NB4 (cell line): ENCODE data around the gene NEUROG1.

Experiments
- DNase-seq: peaks from one replicate; pipeline ENCODE4 v3.0.0; 2010; ENCODE audit warnings: low read depth
- H3K4me3 ChIP-seq: one replicate; pipeline ENCODE4 v1.5.1; 2011; ENCODE audit warnings: mild to moderate bottlenecking, low read depth, low read length, moderate library complexity
- MYC ChIP-seq: IDR thresholded peaks from 2 replicates; pipeline ENCODE4 v1.6.1; 2011; ENCODE audit warnings: low read depth, low read length
- POLR2A ChIP-seq: IDR thresholded peaks from 2 replicates; pipeline ENCODE4 v1.6.1; 2011; ENCODE audit warnings: mild to moderate bottlenecking; ENCODE audit not compliant: insufficient read length; ENCODE audit errors: extremely low read depth
- TF ChIP-seq, protein P1 (sequence below): IDR thresholded peaks from 2 replicates; pipeline ENCODE4 v1.6.1; 2011; ENCODE audit warnings: low read depth, low read length
- TF ChIP-seq, protein P2 (sequence below): IDR thresholded peaks from one replicate; pipeline ENCODE4 v1.5.1; 2012; ENCODE audit warnings: low read depth, low read length

The NEUROG1 gene

DNA sequence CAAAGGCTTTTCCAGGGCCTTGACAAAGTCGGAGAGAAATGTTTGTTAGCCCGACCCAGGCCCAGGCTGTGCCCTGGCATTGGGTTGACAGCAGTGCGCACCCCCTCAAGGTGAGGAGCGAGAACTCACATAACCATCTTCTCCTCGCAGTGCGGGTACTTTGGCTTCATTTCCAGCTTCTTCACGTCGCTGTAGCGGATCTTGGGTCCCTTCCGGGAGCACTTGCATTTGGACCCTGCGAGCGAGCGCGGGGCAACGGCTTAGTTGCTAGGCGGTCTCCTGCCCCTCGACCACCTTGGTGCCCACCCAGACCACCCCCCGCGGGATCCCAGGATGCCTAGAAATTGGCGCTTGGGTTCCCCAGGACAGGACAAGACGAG is 42.5 kb upstream of the NEUROG1 start:
- DNase-seq: no peak
- H3K4me3 ChIP-seq: no peak overlapping the region
- TF ChIP-seq MYC (no peak), POLR2A (no peak)

DNA sequence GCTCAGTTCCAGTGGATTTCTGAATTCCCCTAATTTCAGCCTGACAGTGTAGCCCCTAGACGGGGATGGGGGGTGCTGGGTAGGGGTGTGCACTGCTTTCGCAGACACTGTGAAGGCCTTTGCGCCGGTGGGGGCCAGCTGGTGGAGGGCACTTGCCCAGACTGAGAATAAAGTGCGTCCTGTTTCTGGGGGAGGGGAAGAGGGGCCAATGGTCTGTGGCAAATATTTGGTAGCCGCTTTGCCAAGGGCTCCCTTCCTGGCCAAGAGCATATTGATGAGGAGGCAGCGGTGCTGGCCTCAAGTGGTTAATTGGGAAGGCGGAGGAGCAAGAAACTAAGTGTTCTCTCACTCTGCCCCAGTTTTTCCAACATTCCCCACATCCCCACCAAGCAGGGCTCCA is 41.7 kb upstream of the NEUROG1 start:
- DNase-seq: no peak
- H3K4me3 ChIP-seq: no peak overlapping the region
- TF ChIP-seq, protein P1, sequence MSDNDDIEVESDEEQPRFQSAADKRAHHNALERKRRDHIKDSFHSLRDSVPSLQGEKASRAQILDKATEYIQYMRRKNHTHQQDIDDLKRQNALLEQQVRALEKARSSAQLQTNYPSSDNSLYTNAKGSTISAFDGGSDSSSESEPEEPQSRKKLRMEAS: no peak
- TF ChIP-seq POLR2A (no peak), MYC (no peak)
- TF ChIP-seq, protein P2, sequence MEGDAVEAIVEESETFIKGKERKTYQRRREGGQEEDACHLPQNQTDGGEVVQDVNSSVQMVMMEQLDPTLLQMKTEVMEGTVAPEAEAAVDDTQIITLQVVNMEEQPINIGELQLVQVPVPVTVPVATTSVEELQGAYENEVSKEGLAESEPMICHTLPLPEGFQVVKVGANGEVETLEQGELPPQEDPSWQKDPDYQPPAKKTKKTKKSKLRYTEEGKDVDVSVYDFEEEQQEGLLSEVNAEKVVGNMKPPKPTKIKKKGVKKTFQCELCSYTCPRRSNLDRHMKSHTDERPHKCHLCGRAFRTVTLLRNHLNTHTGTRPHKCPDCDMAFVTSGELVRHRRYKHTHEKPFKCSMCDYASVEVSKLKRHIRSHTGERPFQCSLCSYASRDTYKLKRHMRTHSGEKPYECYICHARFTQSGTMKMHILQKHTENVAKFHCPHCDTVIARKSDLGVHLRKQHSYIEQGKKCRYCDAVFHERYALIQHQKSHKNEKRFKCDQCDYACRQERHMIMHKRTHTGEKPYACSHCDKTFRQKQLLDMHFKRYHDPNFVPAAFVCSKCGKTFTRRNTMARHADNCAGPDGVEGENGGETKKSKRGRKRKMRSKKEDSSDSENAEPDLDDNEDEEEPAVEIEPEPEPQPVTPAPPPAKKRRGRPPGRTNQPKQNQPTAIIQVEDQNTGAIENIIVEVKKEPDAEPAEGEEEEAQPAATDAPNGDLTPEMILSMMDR: no peak

DNA sequence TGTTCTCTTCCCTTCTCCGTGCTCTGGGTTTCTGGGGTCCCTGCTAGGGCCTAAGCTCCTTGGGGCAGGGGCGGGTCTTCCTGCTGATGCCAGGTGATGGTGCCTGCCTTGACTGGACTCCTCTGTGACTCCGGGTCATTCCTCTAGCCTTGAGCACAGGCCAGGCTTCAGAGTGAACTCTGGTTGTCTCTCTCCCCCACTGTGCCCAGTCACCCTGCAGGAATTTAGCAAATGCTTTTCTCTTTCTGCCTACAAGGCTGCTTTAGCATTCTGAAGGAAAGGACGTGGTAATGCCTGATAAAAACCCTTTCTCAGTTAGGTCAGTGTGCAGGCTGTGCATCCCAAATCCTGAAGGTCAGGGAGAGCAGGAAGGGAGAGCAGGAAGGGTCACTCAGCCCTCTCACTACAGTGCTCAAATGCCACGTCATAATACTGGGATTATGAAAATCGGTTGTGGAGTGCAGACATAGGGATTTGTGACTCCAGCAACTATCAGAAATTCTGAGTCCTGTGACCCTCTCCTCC is 40.4 kb upstream of the NEUROG1 start:
- TF ChIP-seq POLR2A (no peak), MYC (no peak)
- TF ChIP-seq, protein P2: no peak
- TF ChIP-seq, protein P1: no peak
- DNase-seq: no peak
- H3K4me3 ChIP-seq: no peak overlapping the region

DNA sequence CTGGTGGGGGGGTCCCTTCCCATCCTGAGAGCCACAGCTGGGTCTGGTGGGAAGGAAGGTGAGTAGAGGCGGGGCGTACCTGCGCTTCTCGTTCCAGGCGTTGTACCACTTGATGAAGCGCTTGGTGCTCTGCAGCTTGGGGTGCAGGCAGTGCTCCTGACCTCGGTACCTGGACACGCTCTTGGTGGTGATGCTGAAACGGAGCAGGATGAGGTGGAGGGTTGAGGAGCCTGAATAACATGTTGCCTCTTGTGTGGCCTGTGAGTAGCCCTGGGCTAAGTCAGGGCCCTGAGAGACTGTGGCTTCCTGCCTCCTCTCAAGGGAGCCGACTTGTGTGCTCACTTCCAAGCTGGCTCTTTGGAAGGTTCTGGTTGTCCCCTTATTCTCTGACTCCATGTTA is 38.7 kb upstream of the NEUROG1 start:
- TF ChIP-seq, protein P2: no peak
- TF ChIP-seq POLR2A (no peak), MYC (no peak)
- TF ChIP-seq, protein P1: no peak
- H3K4me3 ChIP-seq: no peak overlapping the region
- no peak for DNase-seq

DNA sequence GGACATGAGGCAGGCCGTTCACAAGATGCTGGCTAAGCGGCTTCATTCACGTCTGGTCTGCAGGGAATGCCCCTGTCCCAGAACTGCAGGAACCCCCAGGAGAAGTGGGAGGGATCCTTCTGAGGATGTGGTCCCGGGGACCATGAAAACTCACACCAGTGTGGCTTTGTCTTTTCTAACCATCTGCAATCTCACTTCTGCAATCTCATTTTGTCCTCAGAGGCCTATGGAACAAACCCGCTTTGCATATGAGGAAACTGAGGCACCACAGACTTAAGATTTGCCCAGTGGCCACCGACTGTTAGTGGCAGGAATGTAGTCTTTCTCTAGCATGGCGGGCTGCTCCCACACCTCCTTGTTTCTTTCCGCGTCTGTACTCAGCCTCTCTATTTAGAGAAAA is 36.1 kb upstream of the NEUROG1 start:
- DNase-seq: no peak

DNA sequence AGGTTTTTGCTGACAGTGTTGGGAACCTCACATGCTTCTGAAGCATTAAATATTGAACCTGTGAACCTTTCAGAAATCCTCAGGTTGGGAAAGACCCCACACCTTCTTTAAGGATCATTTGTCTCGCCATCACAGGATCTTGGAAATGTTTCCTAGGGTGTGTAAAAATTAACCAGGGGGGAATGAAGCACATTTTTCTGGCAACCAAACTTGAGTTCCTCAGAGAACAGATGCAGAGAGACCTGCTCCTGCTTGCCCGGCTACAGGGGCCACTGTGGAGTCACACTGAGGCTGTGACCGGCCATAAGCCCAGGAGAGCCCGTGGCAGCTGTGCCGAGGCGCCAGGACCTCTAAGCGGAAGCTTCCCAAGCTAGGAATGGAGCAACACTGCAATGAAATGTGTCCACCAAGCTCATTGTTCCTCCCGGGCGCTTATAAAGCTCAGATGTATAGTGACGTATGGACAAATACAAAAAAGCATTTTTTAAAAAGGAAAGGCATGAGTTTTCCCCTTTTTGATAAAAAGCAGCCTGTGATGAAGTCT is 35.4 kb upstream of the NEUROG1 start:
- TF ChIP-seq, protein P1: no peak
- TF ChIP-seq, protein P2: no peak
- TF ChIP-seq POLR2A (no peak), MYC (no peak)
- DNase-seq: no peak
- no peak overlapping the region for H3K4me3 ChIP-seq

More for the DNA sequence above, 36.1 kb upstream of the NEUROG1 start:
- TF ChIP-seq, protein P1: no peak
- TF ChIP-seq POLR2A: no peak
- no peak for TF ChIP-seq MYC
- TF ChIP-seq, protein P2: no peak
- no peak overlapping the region for H3K4me3 ChIP-seq
